GM19372 (cell line): Measurements from ENCODE around the gene LANCL2.

Experiments used
- ATAC-seq: cut with Tn5 transposase; IDR thresholded peaks from one replicate; pipeline ENCODE4 v1.9.1; 2021; ENCODE audit warnings: mild to moderate bottlenecking, low read depth, moderate library complexity; ENCODE audit not compliant: unreplicated experiment

Gene LANCL2

DNA sequence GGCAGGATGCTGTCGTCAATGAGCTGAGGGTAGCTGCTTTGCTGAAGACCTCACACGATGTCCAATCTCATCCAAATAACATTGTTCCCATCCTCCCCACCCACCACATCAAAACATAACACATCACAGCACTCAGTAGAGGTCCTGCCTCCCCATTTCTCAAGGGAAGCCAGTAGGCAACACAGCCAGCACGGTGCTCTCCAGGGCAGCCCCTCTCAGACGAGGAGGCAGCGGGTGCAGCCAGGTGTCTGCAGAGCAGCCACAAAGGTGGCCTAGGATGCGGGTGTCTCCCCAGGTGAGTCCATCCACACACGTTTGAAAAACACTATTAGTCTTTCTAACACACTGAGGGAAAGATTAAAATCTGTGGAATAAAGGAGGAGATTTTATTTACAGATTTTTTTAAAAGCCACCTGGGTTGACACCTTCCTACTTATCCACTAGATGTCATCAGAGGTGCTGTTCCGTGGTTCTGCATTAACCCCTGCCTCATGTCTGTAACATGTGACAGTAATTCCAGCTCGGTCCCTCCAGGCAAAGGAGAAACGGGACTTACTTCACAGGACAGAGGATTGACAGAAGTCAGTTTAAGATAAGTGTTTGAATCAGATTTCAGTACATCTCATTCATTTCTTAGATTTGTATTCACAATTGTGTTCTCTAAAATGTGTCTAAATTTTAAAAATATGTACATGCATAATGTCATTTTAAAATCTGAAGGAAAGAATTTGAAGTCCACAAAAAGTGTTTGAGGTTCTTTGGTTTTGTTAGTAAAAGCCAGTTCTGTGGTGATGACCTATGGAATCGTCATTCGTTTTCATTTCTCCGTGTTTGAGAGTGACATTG lies 68.0 kb downstream of the LANCL2 start:
- peak; percentile 76 for ATAC-seq

DNA sequence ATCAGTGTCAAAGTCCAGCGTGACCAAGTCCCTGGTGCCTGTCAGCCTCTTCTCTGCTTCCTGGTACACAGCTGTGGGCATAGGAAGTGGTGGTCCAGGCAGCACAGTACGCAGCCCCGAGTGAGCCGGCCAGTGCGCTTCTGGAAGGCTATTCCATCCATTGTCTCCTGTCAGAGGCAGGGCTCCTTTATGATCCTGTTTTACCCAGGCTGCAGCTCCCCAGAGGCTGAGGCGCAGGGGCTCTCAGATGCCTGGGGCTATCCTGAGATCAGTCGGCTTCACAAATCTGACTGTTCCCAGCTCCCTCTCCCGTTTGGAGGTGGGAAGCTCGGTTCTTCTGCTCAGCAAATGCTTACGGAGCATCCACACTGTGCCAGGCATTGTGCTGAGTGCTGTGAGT lies 70.3 kb downstream of the LANCL2 start:
- ATAC-seq, result no peak

DNA sequence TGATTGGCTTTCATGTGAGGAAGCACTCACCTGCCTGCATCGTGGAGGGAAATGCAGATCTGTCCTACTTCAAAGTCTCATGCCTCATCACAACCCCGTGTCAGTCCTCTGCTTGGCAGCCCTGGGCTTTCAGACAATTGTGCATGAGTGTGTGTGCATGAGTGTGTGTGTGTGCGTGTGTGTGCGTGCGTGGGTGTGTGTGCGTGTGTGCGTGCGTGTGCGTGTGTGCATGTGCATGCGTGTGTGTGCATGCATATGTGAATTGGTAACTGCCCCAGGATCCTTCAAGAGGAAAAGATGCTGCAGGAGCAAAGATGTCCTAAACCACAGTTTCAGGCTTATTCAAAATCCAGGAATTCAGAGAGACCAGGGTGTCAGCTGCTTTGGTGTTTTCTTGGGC lies 71.3 kb downstream of the LANCL2 start:
- ATAC-seq, result no peak

DNA sequence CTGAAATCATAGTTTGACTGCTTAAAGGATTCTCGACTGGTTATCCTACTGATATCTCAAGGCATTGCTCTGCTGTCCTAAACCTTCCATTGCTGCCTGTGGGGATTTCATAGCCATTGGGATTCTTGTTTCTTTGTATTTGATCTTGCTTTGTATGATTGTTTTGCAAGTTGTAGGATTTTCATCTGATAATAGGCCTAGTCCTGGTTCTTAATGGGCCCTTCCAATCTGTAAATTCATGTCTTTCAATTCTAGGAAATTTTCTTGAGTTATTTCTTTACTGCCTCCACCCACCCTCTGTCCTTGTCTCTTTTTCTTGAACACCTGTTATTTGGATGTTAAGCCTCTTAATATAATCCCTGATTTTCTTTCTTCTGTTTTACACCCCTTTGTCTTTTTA lies 72.2 kb downstream of the LANCL2 start:
- no peak for ATAC-seq

DNA sequence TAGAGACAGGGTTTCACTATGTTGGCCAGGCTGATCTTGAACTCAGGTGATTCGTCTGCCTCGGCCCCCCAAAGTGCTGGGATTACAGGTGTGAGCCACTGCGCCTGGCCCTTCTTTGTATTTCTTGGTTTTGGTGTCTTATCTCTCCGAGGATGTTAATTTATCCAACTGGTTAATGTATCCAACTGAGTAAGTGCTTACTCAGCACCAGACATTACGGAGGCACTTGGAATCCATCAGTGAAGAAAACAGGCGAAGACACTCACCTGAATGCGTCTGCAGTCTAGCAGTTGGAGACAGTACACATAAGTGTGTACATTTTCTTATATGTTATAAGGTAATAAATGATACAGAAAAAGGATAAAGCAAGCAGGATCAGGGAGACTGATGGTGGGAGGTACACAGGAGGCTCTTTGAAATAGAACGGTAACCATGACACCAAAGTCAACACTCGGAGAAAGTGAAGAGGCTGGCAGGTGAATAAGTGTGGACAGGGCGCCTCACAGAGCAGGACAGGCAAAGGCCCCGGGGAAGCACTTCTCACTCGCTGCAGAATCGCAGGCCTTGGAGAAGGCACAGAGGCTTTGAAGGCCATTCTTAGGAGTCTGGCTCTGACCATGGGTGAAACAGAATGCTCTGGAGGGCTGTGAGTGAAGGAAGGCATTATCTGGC lies 73.1 kb downstream of the LANCL2 start:
- ATAC-seq, result no peak

DNA sequence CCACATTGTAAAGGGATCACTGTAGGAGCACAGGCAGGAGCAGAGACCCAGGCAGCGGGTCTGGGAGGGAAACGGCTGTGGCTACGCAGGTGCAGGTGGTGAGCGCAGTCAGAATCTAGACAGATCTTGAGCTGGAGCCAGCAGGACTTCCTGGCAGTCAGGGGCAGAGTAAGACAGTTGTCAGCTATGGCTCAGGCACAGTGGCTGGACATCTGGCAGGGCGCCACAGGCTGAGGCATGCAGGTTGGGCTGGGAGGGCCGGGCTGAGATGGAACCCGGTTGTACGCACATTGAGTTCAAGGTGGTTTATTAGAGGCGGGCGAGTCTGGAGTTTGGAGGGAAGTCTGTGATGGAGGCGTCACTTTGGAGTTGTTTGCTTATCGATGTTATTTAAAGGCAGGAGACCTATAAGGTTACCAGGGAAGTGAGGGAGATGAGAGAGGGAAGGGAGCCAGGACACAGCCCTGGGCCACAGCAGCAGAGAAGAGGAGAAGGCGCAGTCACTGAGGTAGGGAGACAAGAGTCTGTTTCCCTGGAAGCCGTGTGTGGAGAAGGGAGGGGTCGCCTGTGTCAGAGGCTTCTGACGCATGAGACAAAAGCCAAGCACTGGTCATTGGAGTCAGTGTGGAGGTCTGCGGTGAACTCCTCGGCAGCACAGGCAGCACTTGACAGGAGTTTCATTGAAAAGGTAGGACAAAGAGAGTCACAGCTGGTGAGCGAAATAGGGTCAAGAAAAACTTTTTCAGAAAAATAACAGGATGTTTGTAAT lies 73.8 kb downstream of the LANCL2 start:
- no peak for ATAC-seq

DNA sequence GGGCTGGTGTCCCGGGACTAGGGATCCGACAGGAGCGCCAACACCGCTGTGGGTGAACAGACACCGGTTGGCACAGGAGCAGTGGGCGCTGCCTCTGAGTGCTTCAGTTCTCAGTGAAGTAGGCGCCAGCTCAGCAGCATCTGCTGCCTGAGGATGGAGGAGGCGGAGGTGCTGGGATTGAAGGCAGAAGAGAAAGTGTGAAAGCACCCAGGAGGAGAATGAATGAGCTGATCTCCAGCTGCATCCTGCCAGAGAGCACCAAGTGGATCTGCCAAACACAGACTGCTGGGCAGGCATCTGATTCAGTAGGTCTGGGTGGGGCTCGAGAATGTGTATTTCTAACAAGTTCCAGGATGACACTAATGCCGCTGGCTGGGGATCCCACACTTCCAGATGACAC lies 74.5 kb downstream of the LANCL2 start:
- ATAC-seq, result no peak

DNA sequence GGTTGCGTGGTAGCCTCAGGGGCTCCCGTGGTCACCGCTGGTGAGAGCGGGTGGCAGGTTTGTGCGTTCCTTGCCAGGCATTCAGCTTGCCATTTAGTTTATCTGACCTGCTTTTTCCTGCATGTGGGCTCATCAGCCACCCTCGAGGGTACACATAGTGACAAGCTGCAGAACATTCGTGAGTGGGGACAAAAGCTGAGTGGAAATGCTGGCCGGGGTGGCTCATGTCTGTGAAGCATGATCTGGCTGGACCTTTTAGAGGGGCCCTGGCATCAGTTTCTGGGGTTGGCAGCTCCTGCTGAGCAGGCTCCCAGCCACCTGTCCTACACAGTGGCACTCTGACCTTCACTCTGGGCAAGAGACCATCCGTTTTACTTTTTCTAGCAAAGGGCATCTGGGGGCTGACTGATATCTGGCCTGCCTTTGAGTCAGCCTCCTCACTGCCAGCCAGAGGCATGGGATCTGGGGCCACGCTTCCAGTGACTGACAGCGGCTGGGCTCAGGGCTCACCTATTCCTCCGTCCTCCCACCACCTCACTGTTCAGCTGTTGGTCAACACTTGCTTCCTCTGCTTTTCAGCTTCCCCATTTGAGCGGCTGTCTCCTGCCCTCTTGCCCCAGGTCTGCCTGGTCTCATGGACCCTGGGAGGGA lies 75.0 kb downstream of the LANCL2 start:
- no peak for ATAC-seq

DNA sequence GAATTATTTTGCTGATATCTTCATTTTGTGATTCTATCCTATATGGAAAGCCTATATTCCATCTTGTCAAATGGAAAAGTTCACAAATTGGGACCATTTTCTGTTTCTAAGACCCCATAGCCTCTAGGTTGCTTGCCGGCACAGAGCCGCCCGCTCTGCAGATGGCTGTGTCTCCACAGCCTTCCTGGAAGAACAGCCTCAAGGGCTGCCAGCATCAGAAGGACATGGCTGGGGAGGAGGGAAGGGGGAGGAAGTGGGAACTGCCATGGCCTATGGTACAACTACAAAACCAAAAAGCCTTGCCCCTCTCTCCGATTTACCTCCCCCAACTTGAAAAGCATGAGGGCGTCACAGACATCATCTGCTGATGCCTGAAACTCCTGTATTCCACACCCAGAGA lies 75.9 kb downstream of the LANCL2 start:
- ATAC-seq, result no peak

DNA sequence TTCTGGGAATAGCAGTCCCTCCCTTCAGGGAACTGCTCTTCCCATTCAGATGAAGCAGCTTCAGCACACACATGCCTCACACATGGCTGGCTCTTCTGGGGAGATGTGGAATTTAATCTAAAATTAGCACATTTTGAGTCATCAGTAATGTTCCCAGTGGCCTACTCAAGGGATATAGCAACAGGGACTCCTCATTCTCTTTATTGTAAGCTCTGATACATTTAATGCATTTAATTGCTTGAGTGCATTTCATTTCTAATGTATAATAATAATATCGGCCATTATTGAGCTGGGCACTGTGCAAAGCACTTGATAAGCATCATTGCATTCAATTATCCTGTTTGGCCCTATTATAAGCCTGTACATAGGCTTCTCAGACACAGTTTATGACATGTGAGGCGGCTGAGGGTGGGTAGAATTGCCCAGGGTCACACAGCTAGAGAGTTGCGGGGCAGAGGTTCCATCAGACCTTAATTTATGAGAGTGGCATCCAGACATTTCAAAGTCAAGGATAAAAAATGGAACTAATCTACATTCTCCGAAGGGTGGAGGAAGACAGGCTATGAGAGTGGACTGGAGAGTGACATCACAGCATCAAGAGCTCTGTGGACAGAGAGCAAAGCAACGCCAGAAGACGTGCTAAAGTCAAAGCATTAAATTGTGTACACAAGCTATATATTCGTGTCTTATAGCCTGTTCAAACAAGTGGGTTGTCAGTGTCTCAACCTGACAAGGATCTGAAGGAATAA lies 76.8 kb downstream of the LANCL2 start:
- no peak for ATAC-seq

DNA sequence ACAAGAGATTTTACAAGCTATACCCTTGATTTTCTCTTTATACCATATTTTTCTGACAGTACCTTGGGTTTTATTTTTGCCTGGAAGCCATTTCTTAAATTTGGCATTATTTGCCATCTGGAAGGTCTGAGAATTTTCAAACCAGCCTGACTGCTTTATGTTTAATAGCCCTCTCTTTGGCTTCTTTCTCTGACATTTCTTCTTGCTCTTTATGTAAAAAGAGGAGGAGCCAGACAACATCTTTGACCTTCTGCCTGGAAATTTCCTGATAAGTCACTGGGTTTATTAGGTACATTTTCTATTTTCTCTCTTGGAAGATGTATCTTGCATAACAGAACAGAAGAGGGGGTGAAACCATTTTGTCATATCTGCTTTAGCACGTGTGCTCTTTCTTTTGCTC lies 79.6 kb downstream of the LANCL2 start:
- no peak for ATAC-seq

DNA sequence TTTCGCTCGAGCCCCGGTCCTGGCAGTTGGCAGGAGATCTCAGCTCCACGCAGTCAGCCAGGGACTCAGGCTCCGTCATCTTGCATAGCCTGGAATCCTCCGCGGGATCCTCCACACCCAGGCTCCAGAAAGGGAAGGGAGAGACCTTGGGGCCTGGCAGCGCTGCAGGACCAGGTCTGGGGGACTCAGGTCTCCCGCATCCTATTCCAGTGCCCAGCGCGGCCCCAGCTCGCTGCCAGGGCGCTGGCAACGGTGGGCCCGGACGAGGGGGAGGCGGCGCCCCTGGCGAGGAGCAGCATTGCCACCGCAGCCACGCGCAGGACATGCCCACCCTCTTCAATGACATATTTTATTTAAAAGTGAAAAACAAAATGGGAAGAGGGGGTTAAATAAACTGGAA lies 83.4 kb downstream of the LANCL2 start:
- ATAC-seq, result no peak

DNA sequence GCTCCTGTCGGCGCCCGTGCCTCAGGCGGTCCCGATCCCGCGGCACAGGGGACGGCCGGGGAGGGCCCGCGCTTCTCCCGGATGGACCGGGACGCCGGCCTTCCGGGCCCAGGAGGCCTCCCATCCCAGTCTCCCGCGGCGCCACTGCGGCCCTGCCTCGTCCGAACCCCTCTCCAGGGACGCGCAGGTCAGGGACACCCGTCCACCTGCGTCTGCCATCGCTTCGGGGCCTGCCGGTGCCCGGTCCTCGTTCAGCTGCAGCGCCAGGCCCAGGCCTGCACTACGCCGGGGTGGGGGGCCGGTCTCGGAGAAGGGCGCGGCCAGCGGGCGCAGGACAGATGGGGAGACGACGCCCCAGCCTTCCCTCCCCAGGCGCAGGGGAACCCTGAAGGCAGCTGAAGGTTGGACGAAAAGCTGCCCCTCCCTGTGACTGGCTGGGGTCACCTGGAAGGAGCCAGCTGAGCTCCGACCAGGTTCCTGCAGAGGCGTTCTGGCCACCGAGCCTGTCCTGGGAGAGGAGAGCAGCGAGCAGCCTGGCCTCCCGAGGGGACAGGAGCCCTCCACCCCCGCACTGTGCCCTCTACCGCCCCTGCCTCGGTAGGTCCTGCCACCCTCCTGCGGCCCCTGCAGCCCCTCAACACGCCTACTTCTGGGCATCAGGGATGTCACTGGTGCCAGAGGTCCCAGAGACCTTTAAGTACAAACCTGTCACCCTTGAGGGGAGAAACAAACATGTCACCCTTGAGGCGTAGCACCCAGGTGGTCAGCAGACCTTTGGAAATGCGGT lies 84.3 kb downstream of the LANCL2 start:
- ATAC-seq, result no peak

DNA sequence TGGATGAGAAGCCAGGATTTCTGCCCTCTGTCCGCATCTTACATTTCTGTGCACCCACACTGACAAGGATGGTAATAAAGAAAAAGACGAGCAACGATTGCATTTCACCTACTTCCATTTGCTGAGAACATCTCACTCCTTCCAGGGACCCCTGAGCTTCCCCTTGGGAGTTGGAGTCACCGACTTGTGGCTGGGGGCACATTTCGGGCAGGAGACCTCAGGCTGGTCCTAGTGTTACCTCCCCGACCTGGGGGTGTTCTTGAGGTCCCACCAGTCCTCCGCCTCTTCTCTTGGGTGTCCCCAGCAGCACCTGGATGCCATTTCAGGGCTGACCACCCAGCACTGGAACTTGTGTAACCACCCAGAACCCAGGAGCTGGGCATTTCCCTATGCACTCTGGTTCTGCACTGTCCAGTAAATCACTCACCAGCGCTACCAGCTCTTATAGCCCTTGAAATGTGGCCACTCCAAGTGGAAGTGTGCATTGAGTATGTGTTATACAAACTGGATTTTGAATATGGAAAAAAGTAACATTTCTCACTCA lies 84.9 kb downstream of the LANCL2 start:
- ATAC-seq, result no peak

DNA sequence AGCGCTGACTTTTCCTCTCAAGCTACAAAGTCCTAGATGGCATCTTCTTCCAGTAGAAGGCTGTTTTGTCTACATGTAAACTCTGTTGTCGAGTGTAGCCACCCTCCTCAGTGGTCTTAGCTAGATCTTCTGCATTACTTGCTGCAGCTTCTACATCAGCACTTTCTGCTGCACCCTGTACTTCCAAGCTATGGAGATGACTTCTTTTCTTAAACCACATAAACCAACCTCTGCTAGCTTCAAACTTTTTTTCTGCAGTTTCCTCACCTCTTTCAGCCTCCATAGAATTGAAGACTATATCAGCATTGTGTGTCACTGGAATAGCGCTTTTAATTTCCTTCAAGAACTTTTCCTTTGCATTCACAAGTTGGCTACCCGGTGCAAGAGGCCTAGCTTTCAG lies 87.8 kb downstream of the LANCL2 start:
- ATAC-seq, result no peak

DNA sequence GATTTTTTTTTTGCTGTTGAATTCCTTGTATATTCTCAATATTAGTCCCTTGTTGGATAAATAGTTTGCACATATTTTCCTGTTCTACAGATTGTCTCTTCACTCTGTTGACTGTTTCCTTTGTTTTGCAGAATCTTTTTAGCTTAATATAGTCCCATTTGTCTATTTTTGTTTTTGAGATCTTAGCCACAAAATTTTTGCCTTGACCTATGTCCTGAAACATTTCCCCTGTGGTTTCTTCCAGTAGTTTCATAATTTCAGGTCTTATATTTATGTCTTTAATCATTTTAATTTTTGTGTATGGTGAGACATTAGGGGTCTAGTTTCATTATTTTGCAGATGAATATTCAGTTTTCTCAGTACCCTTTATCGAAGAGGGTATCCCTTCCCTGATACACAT lies 92.7 kb downstream of the LANCL2 start:
- ATAC-seq, result no peak

DNA sequence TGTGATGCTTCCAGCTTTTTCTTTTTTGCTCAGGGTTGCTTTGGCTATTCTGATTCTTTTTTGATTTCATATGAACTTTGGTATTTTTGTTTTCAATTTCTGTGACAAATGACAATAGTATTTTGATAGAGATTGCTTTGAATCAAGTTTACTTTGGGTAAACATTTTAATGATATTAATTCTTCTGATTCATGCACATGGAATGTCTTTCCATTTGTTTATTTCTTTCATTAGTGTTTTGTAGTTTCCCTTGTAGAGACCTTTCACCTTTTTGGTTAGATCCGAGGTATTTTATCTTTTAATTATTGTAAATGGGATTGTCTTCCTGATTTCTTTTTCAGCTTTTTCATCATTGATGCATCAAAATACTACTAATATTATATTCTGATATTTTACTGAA lies 93.2 kb downstream of the LANCL2 start:
- no peak for ATAC-seq

DNA sequence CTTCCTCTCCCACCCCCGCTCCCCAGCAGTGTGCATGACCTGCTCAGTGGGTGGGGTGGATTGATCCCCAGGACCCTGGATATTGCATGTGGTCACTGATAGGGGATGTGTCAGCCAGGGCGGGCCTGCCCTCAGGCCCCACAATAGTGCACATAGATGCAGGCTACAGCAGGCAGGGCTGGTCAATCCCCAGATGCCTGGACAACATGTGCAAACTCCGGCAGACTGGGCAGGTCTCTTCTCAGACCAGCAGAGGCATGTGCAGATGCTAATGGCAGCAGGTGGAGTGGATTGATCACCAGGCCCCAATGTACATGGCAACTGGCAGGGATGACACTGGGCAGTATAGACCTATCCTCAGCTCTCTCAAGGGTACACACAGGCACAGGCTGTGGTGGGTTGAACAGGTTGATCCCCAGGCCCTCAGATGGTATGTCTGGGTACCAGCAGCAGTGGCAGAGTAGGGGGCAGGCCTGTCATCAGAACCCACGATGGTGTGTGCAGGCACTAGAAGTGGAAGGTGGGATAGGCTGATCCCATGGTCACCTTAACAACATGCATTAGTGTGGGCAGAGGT lies 98.6 kb downstream of the LANCL2 start:
- no peak for ATAC-seq

DNA sequence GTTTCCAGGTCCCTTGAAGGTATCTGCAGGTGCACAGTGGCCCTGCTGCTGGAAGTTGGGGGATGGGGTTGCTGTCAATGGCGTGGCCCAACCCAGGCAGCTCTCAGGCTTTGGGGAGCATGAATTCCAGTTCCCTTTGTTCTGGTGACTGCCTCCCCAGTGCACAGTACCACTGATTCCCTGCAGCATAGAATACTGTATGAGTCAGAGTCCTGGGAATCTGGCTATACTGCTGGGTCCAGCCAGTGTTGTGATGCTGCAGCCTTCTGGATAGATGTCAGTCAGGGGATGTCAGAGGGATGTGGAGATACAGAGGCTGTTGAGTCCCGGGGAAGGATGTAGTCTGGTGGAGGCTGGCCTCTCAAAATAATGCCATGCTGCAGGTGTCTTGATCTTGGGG lies 99.3 kb downstream of the LANCL2 start:
- no peak for ATAC-seq
